K562 (cell line): ENCODE measurements around the gene MAML3. TPM values are rescaled to one million over a fixed set of nuclear protein-coding genes. Genes with fewer than 3 reads are reported as not detected.

Experiments used
- E2F3 ChIP-seq: fragments of 250-450 bp; sonication (Bioruptor Pico); IDR thresholded peaks from 2 replicates; pipeline ENCODE4 v1.4.0; 2020; ENCODE audit warnings: mild to moderate bottlenecking
- E2F5 ChIP-seq: sonication (generic); formaldehyde crosslinking; IDR thresholded peaks from 2 replicates; pipeline ENCODE4 v1.8.0; 2022; ENCODE audit warnings: mild to moderate bottlenecking, missing genetic modification reagents
- ZBTB11 ChIP-seq, 3 experiments: fragments of 200-800 bp in 1 of 3; fragments of 250-450 bp in 1 of 3; fragments of 450-650 bp in 1 of 3; sonication (Bioruptor Pico) in 1 of 3; sonication (Bioruptor generic) in 1 of 3; formaldehyde crosslinking in 1 of 3; IDR thresholded peaks; 2 replicates each; pipeline versions ENCODE4 v1.6.1 to v1.8.0; 2016 to 2022; ENCODE audit warnings: mild to moderate bottlenecking in 2 of 3, missing genetic modification characterization in 2 of 3, missing compliant biosample characterization in 1 of 3, moderate library complexity in 1 of 3
- ZNF143 ChIP-seq: sonication (generic); formaldehyde crosslinking; IDR thresholded peaks from 2 replicates; pipeline ENCODE4 v1.9.0; 2022; ENCODE audit warnings: mild to moderate bottlenecking, missing genetic modification reagents
- ZNF655 ChIP-seq: fragments of 250-450 bp; sonication (Bioruptor Pico); IDR thresholded peaks from 2 replicates; pipeline ENCODE4 v1.5.0; 2021
- polyA plus RNA-seq, 8 experiments: library from polyadenylated mRNA; depleted of rRNA in 4 of 8; stranded (reverse) in 5 of 8; unstranded in 3 of 8; fragments of >200 nt; fragmentation: Nextera tagmentation in 2 of 8; fragmentation: Illumina TruSeq in 1 of 8; extraction: Ambion mirVana in 2 of 8; extraction: Trizol in 1 of 8; gene quantifications; 2 replicates each; pipeline versions ENCODE4 v1.2.1 to v1.2.3, GENCODE V29; 2011 to 2014; ENCODE audit warnings: inconsistent platforms in 1 of 8, missing spikeins in 1 of 8
- total RNA-seq, 7 experiments: library from RNA; depleted of rRNA in 6 of 7; stranded (reverse); fragments of >200 nt in 6 of 7; fragmentation: Illumina TruSeq in 2 of 7; extraction: Trizol in 2 of 7; gene quantifications; 2 replicates each; pipeline versions ENCODE4 v1.2.1 to v1.2.3, GENCODE V29; 2011 to 2021; ENCODE audit warnings: low replicate concordance in 1 of 7

The MAML3 gene
- total and polyA plus RNA-seq, 9 of the 15 experiments (the other 6 are each of a cell fraction or from before 2014, with no cell fraction given) = 0.01 to 0.55 (median 0.25) TPM

GRCh38 chr4:139935911-139936310 is 218.1 kb downstream of the MAML3 start (continued):
- TF ChIP-seq ZBTB11 (CRISPR knock-in tag; IDR thresholded peaks at IDR 0.05) (no peak), E2F5 (CRISPR knock-in tag) (no peak), E2F3 (CRISPR knock-in tag) (no peak), ZNF143 (CRISPR knock-in tag) (no peak), ZNF655 (CRISPR knock-in tag) (no peak)
